Tibial nerve (tissue), 4 donors: Measurements from ENCODE around the gene MXD4.

ENCODE experiments used
- CTCF ChIP-seq, 5 experiments: fragments of 200-600 bp in 3 of 5; fragments of 450-650 bp in 2 of 5; sonication (generic) in 3 of 5; IDR thresholded peaks; one replicate each; pipeline ENCODE4 v1.5.1; 2016 to 2019; ENCODE audit warnings: antibody characterized with exemption in 5 of 5, mild to moderate bottlenecking in 3 of 5, moderate library complexity in 2 of 5
- EP300 ChIP-seq, 2 donors: sonication (generic); formaldehyde crosslinking; IDR thresholded peaks; one replicate each; pipeline ENCODE4 v1.6.1; 2017; ENCODE audit warnings: antibody characterized with exemption in 2 of 2, mild to moderate bottlenecking in 1 of 2
- POLR2A ChIP-seq, 2 donors: fragments of 450-650 bp; IDR thresholded peaks; one replicate each; pipeline ENCODE4 v1.6.1; 2017; ENCODE audit warnings: antibody characterized with exemption in 2 of 2, mild to moderate bottlenecking in 2 of 2, moderate library complexity in 2 of 2

- TF ChIP-seq CTCF (IDR thresholded peaks at IDR 0.05), result no peak
- TF ChIP-seq EP300 (IDR thresholded peaks at IDR 0.05), result no peak
- TF ChIP-seq POLR2A (IDR thresholded peaks at IDR 0.05), result no peak
Measured at GRCh38 chr4:2248821-2249261, 13.1 kb downstream of the MXD4 start.
